ENCODE results near the gene MAP7D2.

Gene MAP7D2

GRCh38 chrX:20143561-20143960, 26.9 kb upstream of the MAP7D2 start:
- TF ChIP-seq CTCF (IDR thresholded peaks at IDR 0.05) = no peak
- DNase-seq (ENCODE audit: low spot score) = no peak
- no peak overlapping the region for H3K27ac ChIP-seq
- H3K4me3 ChIP-seq = no peak overlapping the region

GRCh38 chrX:20143111-20143510, 26.4 kb upstream of the MAP7D2 start:
- TF ChIP-seq CTCF (IDR thresholded peaks at IDR 0.05) = no peak

GRCh38 chrX:20141281-20142220, 24.8 kb upstream of the MAP7D2 start, which contains the start of gene EIF1AX:
EIF1AX (minus strand) TSS chrX:20141838; CDS start chrX:20141640, 198 bp downstream.
- peak within 1 kb of the TSS; percentile 93 for H3K4me3 ChIP-seq
- DNase-seq (ENCODE audit: low spot score) = peak; percentile 100
- TF ChIP-seq CTCF (IDR thresholded peaks at IDR 0.05) = no peak
- peak within 1 kb of the TSS; percentile 92 to 93 for H3K27ac ChIP-seq

More at GRCh38 chrX:20143111-20143510, 26.4 kb upstream of the MAP7D2 start:
- Histone ChIP-seq H3K27ac (no peak overlapping the region), H3K4me3 (no peak overlapping the region)
- no peak for DNase-seq (ENCODE audit: low spot score)

GRCh38 chrX:20140420-20140819, 23.7 kb upstream of the MAP7D2 start:
- no peak for DNase-seq (ENCODE audit: low spot score)
- no peak overlapping the region for H3K27ac ChIP-seq
- H3K4me3 ChIP-seq = peak overlapping the region; percentile 93
- TF ChIP-seq CTCF (IDR thresholded peaks at IDR 0.05) = no peak

GRCh38 chrX:20139966-20140365, 23.3 kb upstream of the MAP7D2 start:
- no peak for TF ChIP-seq CTCF (IDR thresholded peaks at IDR 0.05)
- Histone ChIP-seq H3K27ac (no peak overlapping the region), H3K4me3 (peak overlapping the region; percentile 93)
- DNase-seq (ENCODE audit: low spot score) = no peak

- H3K4me3 ChIP-seq = no peak overlapping the region
- TF ChIP-seq CTCF (IDR thresholded peaks at IDR 0.05) = no peak
- no peak overlapping the region for H3K27ac ChIP-seq
- no peak for DNase-seq (ENCODE audit: low spot score)
Measured at GRCh38 chrX:20135944-20136343, 19.2 kb upstream of the MAP7D2 start.

- TF ChIP-seq CTCF (IDR thresholded peaks at IDR 0.05) = no peak
- H3K4me3 ChIP-seq = no peak overlapping the region
- DNase-seq (ENCODE audit: low spot score) = no peak
- H3K27ac ChIP-seq = no peak overlapping the region
Measured at GRCh38 chrX:20132666-20133065, 16.0 kb upstream of the MAP7D2 start.
